ENCODE measurements around the gene PLOD3. TPM values are rescaled to one million over a fixed set of nuclear protein-coding genes. Genes with fewer than 3 reads are reported as not detected.

Gene PLOD3
- total and polyA plus RNA-seq, 2 donors (not counting 3 experiments of a cell fraction or from before 2014, with no cell fraction given): 143 to 170 TPM

DNA sequence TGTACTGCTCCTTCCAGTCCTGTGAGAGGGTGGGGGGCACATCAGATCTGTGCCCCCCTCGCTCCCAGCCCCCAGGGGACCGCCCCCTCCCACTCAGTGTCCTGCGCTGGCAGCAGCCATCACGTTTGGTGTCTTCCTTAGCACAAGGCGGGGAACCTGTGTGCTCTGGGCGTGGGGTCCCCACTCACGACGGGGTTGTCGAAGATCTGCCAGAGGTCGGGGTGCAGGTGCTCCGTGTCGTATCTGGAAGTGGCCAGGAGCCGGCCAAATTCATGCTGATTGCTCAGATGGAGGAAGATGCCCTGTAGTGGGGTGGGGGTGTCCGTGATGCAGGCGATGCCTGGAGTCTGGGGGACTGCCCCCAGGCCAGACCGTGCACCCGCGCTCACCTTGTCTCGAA lies 7.2 kb downstream of the PLOD3 start:
- POLR2A ChIA-PET: no interaction called here
- Histone ChIP-seq H2AFZ (ENCODE audit: low read depth, low read length) (no peak overlapping the region), H3K9me1 (replicated peaks; ENCODE audit: control insufficient read depth, extremely low read depth, insufficient read depth, low read length) (no peaks in the 10 kb centered on the region), H3K79me2 (ENCODE audit: control insufficient read depth, insufficient read depth, low read length) (peaks cover 5% of the 10 kb centered on the region), H4K20me1 (replicated peaks; ENCODE audit: control insufficient read depth, extremely low read depth, insufficient read depth, low read length) (no peaks in the 10 kb centered on the region), H3K36me3 (ENCODE audit: control insufficient read depth in 2 of 2, extremely low read depth in 1 of 2, insufficient read depth in 2 of 2, low read length in 2 of 2) (peaks cover 11 to 41% of the 10 kb centered on the region in 2 experiments), H3K9me3 (replicated peaks; ENCODE audit: control insufficient read depth, insufficient read depth, low read length) (no peaks in the 10 kb centered on the region), H3K9ac (replicated peaks; ENCODE audit: extremely low read depth, insufficient read depth, low read length) (no peak overlapping the region), H3K4me2 (ENCODE audit: insufficient read depth, low read length) (no peak overlapping the region), H3K4me3 (replicated peaks in 1 of 3; ENCODE audit: insufficient read depth in 1 of 3, low read depth in 1 of 3, low read length in 3 of 3) (no peak overlapping the region), H3K27me3 (ENCODE audit: control insufficient read depth in 2 of 2, insufficient read depth in 2 of 2, low read length in 2 of 2) (no peaks in the 10 kb centered on the region), H3K4me1 (ENCODE audit: control insufficient read depth, extremely low read depth, insufficient read depth, low read length) (no peaks in the 10 kb centered on the region), H3K27ac (ENCODE audit: insufficient read depth, low read depth, low read length) (no peak overlapping the region)
- DNase-seq (ENCODE audit: low read depth, low spot score): no peak
- dilution Hi-C loops (cut with MboI; ENCODE audit: extremely low pct_ligation_motif_present, low sequenced_read_pairs) (no loop called here), intact Hi-C loops (cut with micrococcal nuclease) (no loop called here)
- no peak for FAIRE-seq
- CTCF ChIA-PET: interaction anchor here (1.7 kb wide), 1 partner anchor 18 kb away, joined by 6 read pairs; no protein-coding TSS in a partner anchor
- TF ChIP-seq JUN (IDR thresholded peaks at IDR 0.05; ENCODE audit: borderline replicate concordance, insufficient read depth, insufficient read length, low read depth) (no peak), EZH2 (IDR thresholded peaks at IDR 0.05; ENCODE audit: borderline replicate concordance, low read depth, low read length, severe bottlenecking) (no peak), MYC (IDR thresholded peaks at IDR 0.05; ENCODE audit: low read depth, low read length) (no peak), POLR2AphosphoS5 (IDR thresholded peaks at IDR 0.05; ENCODE audit: insufficient read depth, low read depth, low read length) (no peak), POLR2A (IDR thresholded peaks at IDR 0.05; ENCODE audit: low read depth, low read length) (no peak), GATA2 (IDR thresholded peaks at IDR 0.05; ENCODE audit: insufficient read depth, insufficient read length, low read depth, low read length) (no peak)
- TF ChIP-seq, protein P1, sequence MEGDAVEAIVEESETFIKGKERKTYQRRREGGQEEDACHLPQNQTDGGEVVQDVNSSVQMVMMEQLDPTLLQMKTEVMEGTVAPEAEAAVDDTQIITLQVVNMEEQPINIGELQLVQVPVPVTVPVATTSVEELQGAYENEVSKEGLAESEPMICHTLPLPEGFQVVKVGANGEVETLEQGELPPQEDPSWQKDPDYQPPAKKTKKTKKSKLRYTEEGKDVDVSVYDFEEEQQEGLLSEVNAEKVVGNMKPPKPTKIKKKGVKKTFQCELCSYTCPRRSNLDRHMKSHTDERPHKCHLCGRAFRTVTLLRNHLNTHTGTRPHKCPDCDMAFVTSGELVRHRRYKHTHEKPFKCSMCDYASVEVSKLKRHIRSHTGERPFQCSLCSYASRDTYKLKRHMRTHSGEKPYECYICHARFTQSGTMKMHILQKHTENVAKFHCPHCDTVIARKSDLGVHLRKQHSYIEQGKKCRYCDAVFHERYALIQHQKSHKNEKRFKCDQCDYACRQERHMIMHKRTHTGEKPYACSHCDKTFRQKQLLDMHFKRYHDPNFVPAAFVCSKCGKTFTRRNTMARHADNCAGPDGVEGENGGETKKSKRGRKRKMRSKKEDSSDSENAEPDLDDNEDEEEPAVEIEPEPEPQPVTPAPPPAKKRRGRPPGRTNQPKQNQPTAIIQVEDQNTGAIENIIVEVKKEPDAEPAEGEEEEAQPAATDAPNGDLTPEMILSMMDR (IDR thresholded peaks at IDR 0.05; ENCODE audit: extremely low read depth in 1 of 2, insufficient read depth in 1 of 2, low read depth in 1 of 2, low read length in 2 of 2): no peak
- BruUV-seq (replicated peaks): no TSS peak
